HepG2 (cell line): ENCODE results near the gene HABP2. TPM values are rescaled to one million over a fixed set of nuclear protein-coding genes. Genes with fewer than 3 reads are reported as not detected.

Experiments
- ATAC-seq: fragments of 200-7000 bp; cut with Tn5 transposase; 3 replicates; pipeline ENCODE4 v1.9.1; 2020; ENCODE audit warnings: mild to moderate bottlenecking, moderate library complexity
- BruUV-seq: library from RNA; stranded (reverse); fragments of 400-500 nt; replicated peaks from 2 replicates; lab custom pipeline; 2021; lab: Mats Ljungman, UMichigan
- CTCF ChIA-PET: fragments of 300-600 bp; formaldehyde crosslinking; extraction: SDS; loops from one replicate; lab custom pipeline; 2021; ENCODE audit warnings: low total read pairs, inconsistent platforms, low intra/inter-chr PET ratio; lab: Yijun Ruan, JAX
- POLR2A ChIA-PET: fragments of 350-600 bp; sonication (Branson Sonifier 250); formaldehyde crosslinking; loops from one replicate; lab custom pipeline; 2020; ENCODE audit warnings: antibody characterized with exemption, inconsistent platforms; lab: Yijun Ruan, JAX
- DNase-seq: peaks from one replicate; pipeline ENCODE4 v3.0.0-alpha.2; 2015; ENCODE audit warnings: low spot score
- FAIRE-seq: peaks from 3 replicates; lab custom pipeline; 2011; peaks lifted over from hg19 to GRCh38; lab: Jason Lieb, UNC
- H2AFZ ChIP-seq: one replicate; pipeline ENCODE4 v1.6.1; 2011; ENCODE audit warnings: low read length, inconsistent platforms
- H3K27ac ChIP-seq: fragments of 300-600 bp; 3 replicates; pipeline ENCODE4 v1.8.0; 2011; ENCODE audit warnings: mixed run types, mild to moderate bottlenecking, mixed read lengths, low read length, inconsistent platforms; ENCODE audit not compliant: insufficient read depth; ENCODE audit errors: extremely low read length
- H3K27me3 ChIP-seq, 2 experiments: fragments of 200-600 bp in 1 of 2; 2 replicates in 1 of 2; 3 replicates in 1 of 2; pipeline versions ENCODE4 v1.6.0 to v1.8.0; 2011; ENCODE audit warnings: low read length in 2 of 2, mild to moderate bottlenecking in 2 of 2, moderate library complexity in 2 of 2, inconsistent platforms in 1 of 2; ENCODE audit not compliant: insufficient read depth in 2 of 2, control insufficient read depth in 1 of 2
- H3K36me3 ChIP-seq, 2 experiments: fragments of 200-600 bp in 1 of 2; replicated peaks in 1 of 2; 2 replicates in 1 of 2; 3 replicates in 1 of 2; pipeline versions ENCODE4 v1.5.1 to v1.8.0; 2011; ENCODE audit warnings: low read length in 2 of 2, inconsistent platforms in 1 of 2; ENCODE audit not compliant: insufficient read depth in 2 of 2, control insufficient read depth in 1 of 2
- H3K4me1 ChIP-seq: 2 replicates; pipeline ENCODE4 v1.5.1; 2012; ENCODE audit warnings: low read length, inconsistent platforms; ENCODE audit not compliant: insufficient read depth
- H3K4me2 ChIP-seq: 2 replicates; pipeline ENCODE4 v1.6.0; 2011; ENCODE audit warnings: low read depth, low read length, inconsistent platforms
- H3K4me3 ChIP-seq, 3 experiments: fragments of 200-600 bp in 1 of 3; sonication (generic), shearing (Covaris generic) in 1 of 3; replicated peaks in 1 of 3; 2 replicates each; pipeline ENCODE4 v1.5.1; 2011 to 2016; ENCODE audit warnings: low read length in 3 of 3, inconsistent platforms in 2 of 3, low read depth in 2 of 3, mild to moderate bottlenecking in 2 of 3, control low read depth in 1 of 3, mixed read lengths in 1 of 3; ENCODE audit not compliant: insufficient read depth in 1 of 3
- H3K79me2 ChIP-seq: one replicate; pipeline ENCODE4 v1.6.1; 2011; ENCODE audit warnings: low read length, inconsistent platforms; ENCODE audit not compliant: insufficient read depth
- H3K9ac ChIP-seq: 2 replicates; pipeline ENCODE4 v1.6.0; 2011; ENCODE audit warnings: mild to moderate bottlenecking, low read depth, low read length, inconsistent platforms; ENCODE audit not compliant: insufficient read depth
- H3K9me3 ChIP-seq: 2 replicates; pipeline ENCODE4 v1.5.1; 2012; ENCODE audit warnings: mild to moderate bottlenecking, low read length
- H4K20me1 ChIP-seq: 2 replicates; pipeline ENCODE4 v1.6.0; 2011; ENCODE audit warnings: inconsistent platforms, mild to moderate bottlenecking, low read length, moderate library complexity; ENCODE audit not compliant: insufficient read depth
- AKAP8 ChIP-seq: sonication (generic); formaldehyde crosslinking; IDR thresholded peaks from 2 replicates; pipeline ENCODE4 v1.5.1; 2020; ENCODE audit warnings: mild to moderate bottlenecking, missing genetic modification reagents
- ATF7 ChIP-seq, 2 experiments: fragments of 450-650 bp in 1 of 2; sonication (generic) in 1 of 2; formaldehyde crosslinking in 1 of 2; IDR thresholded peaks; 2 replicates each; pipeline versions ENCODE4 v1.4.0 to v1.6.1; 2016 to 2020; ENCODE audit warnings: antibody characterized with exemption in 1 of 2, mild to moderate bottlenecking in 1 of 2, missing genetic modification reagents in 1 of 2
- EHMT2 ChIP-seq: fragments of 200-600 bp; sonication (generic); IDR thresholded peaks from 2 replicates; pipeline ENCODE4 v1.7.0; 2017; ENCODE audit warnings: antibody characterized with exemption, low read depth, low read length, borderline replicate concordance
- NRL ChIP-seq: sonication (generic); formaldehyde crosslinking; IDR thresholded peaks from 2 replicates; pipeline ENCODE4 v1.5.0; 2020; ENCODE audit warnings: missing genetic modification reagents, mild to moderate bottlenecking, moderate library complexity, borderline replicate concordance
- ZNF121 ChIP-seq: sonication (generic); formaldehyde crosslinking; IDR thresholded peaks from 2 replicates; pipeline ENCODE4 v1.5.0; 2020; ENCODE audit warnings: mild to moderate bottlenecking, missing genetic modification reagents
- ZNF235 ChIP-seq: sonication (generic); formaldehyde crosslinking; IDR thresholded peaks from 2 replicates; pipeline ENCODE4 v1.8.1; 2023; ENCODE audit warnings: mild to moderate bottlenecking, missing genetic modification reagents, borderline replicate concordance
- ZNF280D ChIP-seq: sonication (generic); formaldehyde crosslinking; IDR thresholded peaks from 2 replicates; pipeline ENCODE4 v1.5.1; 2020; ENCODE audit warnings: mild to moderate bottlenecking, missing genetic modification reagents
- ZNF737 ChIP-seq: sonication (generic); formaldehyde crosslinking; IDR thresholded peaks from 2 replicates; pipeline ENCODE4 v1.5.0; 2020; ENCODE audit warnings: missing genetic modification reagents, mild to moderate bottlenecking, borderline replicate concordance
- ZNF746 ChIP-seq: sonication (generic); formaldehyde crosslinking; IDR thresholded peaks from 2 replicates; pipeline ENCODE4 v1.8.0; 2022; ENCODE audit warnings: mild to moderate bottlenecking, missing genetic modification reagents
- WGBS: methylation state at CpG from one replicate; pipeline ENCODE4 v1.1.6; 2017; ENCODE audit warnings: low lambda C conversion rate; 5-methylcytosine and 5-hydroxymethylcytosine counted together
- in situ Hi-C: cut with HindIII; loops from 2 replicates; pipeline ENCODE4 v1.10.0; 2017; ENCODE audit warnings: low pct_unique_long_range_greater_than_20kb; ENCODE audit not compliant: extremely low pct_ligation_motif_present
- intact Hi-C: fragments of 100-400 bp; cut with micrococcal nuclease; formaldehyde crosslinking; loops from one replicate; pipeline ENCODE4 v1.10.0; 2022; ENCODE audit not compliant: unreplicated experiment
- polyA plus RNA-seq, 8 experiments: library from polyadenylated mRNA; depleted of rRNA in 3 of 8; stranded (reverse) in 7 of 8; unstranded in 1 of 8; fragments of >200 nt; fragmentation: Illumina TruSeq in 4 of 8; extraction: Trizol in 4 of 8; gene quantifications; 2 replicates each; pipeline versions ENCODE4 v1.2.1 to v1.2.3, GENCODE V29; 2011 to 2016; ENCODE audit warnings: low read depth in 4 of 8, missing spikeins in 1 of 8, mixed read lengths in 1 of 8; ENCODE audit not compliant: insufficient read depth in 1 of 8
- total RNA-seq, 5 experiments: library from RNA; depleted of rRNA; stranded (reverse); fragments of >200 nt; fragmentation: Illumina TruSeq; extraction: Trizol; gene quantifications; 2 replicates each; pipeline ENCODE4 v1.2.3, GENCODE V29; 2016; ENCODE audit warnings: low read depth in 1 of 5

HABP2 gene
- total and polyA plus RNA-seq, 2 of the 13 experiments (the other 11 are each of a cell fraction or from before 2014, with no cell fraction given): 0.12 to 0.13 TPM

DNA sequence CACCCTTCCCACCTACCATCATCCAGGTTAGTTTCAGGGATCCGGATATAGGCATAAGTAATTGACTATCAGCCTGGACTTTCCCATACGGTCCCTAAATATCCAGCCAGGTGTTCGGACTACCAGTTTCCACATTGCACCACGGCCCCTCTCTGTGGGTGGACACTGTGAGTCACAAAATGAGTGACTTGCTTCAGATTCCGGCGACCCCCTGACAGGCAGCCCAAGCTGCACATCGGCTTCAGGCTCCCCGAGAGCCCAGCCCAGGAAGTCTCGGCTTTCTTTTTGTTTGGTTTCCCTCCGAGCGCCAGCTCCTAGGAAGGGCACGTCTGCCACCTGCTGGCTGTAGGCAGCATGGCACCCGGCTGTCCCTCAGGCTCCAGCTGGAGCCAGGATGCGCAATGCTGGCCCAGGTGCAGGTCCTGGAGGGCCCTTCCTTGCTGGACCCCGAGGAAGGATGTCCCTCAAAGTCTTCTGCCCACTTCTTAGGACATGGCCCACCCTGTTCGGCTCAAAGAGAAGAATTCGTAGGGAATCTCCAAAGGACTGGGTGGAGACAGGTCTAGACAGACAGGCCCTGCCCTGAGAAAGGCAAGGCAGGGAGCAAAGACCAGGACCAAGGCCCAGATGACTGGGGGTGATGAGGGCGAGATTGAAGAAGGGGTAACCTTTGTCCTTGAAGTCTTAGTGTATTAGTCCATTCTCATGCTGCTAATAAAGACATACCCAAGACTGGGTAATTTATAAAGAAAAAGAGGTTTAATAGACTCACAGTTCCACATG lies 10.6 kb downstream of the HABP2 start (continued):
- TF ChIP-seq NRL (CRISPR knock-in tag) (peak; percentile 61; the same call in 1 of the 2 replicates), ATF7 (IDR thresholded peaks at IDR 0.05) (no peak), ATF7 (CRISPR knock-in tag; IDR thresholded peaks at IDR 0.05) (no peak), ZNF737 (CRISPR knock-in tag) (no peak), ZNF746 (CRISPR knock-in tag) (no peak)

GRCh38 chr10:113565364-113565763 lies 12.5 kb downstream of the HABP2 start:
- in situ Hi-C loops: no loop called here

More at GRCh38 chr10:113565364-113565763, 12.5 kb downstream of the HABP2 start:
- intact Hi-C loops: no loop called here
- FAIRE-seq: no peak
- ChIA-PET CTCF (no interaction called here), POLR2A (no interaction called here)
- no peak for ATAC-seq
- Histone ChIP-seq H2AFZ (no peak overlapping the region), H3K4me1 (peaks cover 16% of the 10 kb centered on the region), H3K27ac (no peak overlapping the region), H3K9me3 (no peaks in the 10 kb centered on the region), H3K4me3 (no peak overlapping the region), H4K20me1 (no peaks in the 10 kb centered on the region), H3K4me2 (no peak overlapping the region), H3K9ac (no peak overlapping the region), H3K27me3 (no peaks in the 10 kb centered on the region; a peak in 1 of 5 replicates), H3K79me2 (no peaks in the 10 kb centered on the region), H3K36me3 (no peaks in the 10 kb centered on the region)
- 0% methylated on average over 1 of the region's 1 CpG for WGBS
- no TSS peak for BruUV-seq
- TF ChIP-seq ZNF280D (CRISPR knock-in tag): no peak
- no peak for TF ChIP-seq EHMT2
- no peak for TF ChIP-seq AKAP8 (CRISPR knock-in tag)
- TF ChIP-seq ZNF121 (CRISPR knock-in tag): no peak
- TF ChIP-seq ZNF235 (CRISPR knock-in tag): no peak
- DNase-seq: no peak
